HCT116 (cell line): ENCODE results near the gene IGF2R. TPM values are rescaled to one million over a fixed set of nuclear protein-coding genes. Genes with fewer than 3 reads are reported as not detected.

Source experiments
- ATAC-seq: fragments of 200-7000 bp; cut with Tn5 transposase; 2 replicates; pipeline ENCODE4 v1.9.1; 2020; ENCODE audit warnings: mild to moderate bottlenecking, moderate library complexity
- BruUV-seq: library from RNA; stranded (reverse); fragments of 400-500 nt; replicated peaks from 2 replicates; lab custom pipeline; 2021; lab: Mats Ljungman, UMichigan
- CTCF ChIA-PET: fragments of 300-600 bp; sonication (Branson Sonifier 250); formaldehyde crosslinking; loops from one replicate; lab custom pipeline; 2021; ENCODE audit warnings: antibody characterized with exemption; lab: Charles Lee
- POLR2A ChIA-PET: fragments of 300-600, 350-600 bp; sonication (Branson Sonifier 250); formaldehyde crosslinking; loops from one replicate; lab custom pipeline; 2021; ENCODE audit warnings: antibody characterized with exemption; lab: Charles Lee
- RAD21 ChIA-PET, 2 experiments: fragments of 300-600 bp; sonication (Branson Sonifier 250); formaldehyde crosslinking; loops; one replicate each; lab custom pipeline; 2023; ENCODE audit warnings: low total read pairs in 2 of 2; ENCODE audit not compliant: uncharacterized antibody in 2 of 2, unreplicated experiment in 2 of 2, low non-redundant PET in 1 of 2; lab: Charles Lee
- DNase-seq: peaks from one replicate; pipeline ENCODE4 v3.0.0-alpha.2; 2010; ENCODE audit warnings: low read depth, low spot score
- H2AFZ ChIP-seq: fragments of 200-600 bp; shearing (Covaris generic), sonication (generic); 2 replicates; pipeline ENCODE4 v1.6.1; 2017; ENCODE audit warnings: low read depth, mixed run types, mixed read lengths, antibody characterized with exemption, low read length; ENCODE audit not compliant: poor library complexity, severe bottlenecking
- H3K27ac ChIP-seq: 2 replicates; pipeline ENCODE4 v1.5.1; 2012; ENCODE audit warnings: low read depth, low read length
- H3K27me3 ChIP-seq: fragments of 200-600 bp; sonication (generic); 2 replicates; pipeline ENCODE4 v1.6.1; 2016; ENCODE audit warnings: mixed run types, low read length, mixed read lengths; ENCODE audit not compliant: insufficient read depth
- H3K36me3 ChIP-seq, 2 experiments: fragments of 200-500 bp in 1 of 2; fragments of 200-600 bp in 1 of 2; sonication (Bioruptor generic) in 1 of 2; sonication (generic) in 1 of 2; 2 replicates each; pipeline versions ENCODE4 v1.5.1 to v1.6.1; 2014 to 2016; ENCODE audit warnings: low read length in 2 of 2, inconsistent platforms in 1 of 2, mixed read lengths in 1 of 2, mixed run types in 1 of 2; ENCODE audit not compliant: insufficient read depth in 2 of 2, control insufficient read depth in 1 of 2
- H3K4me1 ChIP-seq, 2 experiments: fragments of 200-600 bp in 1 of 2; sonication (generic) in 1 of 2; 2 replicates each; pipeline versions ENCODE4 v1.5.1 to v1.6.1; 2012 to 2017; ENCODE audit warnings: low read length in 2 of 2, inconsistent platforms in 1 of 2, mild to moderate bottlenecking in 1 of 2, mixed read lengths in 1 of 2, mixed run types in 1 of 2, moderate library complexity in 1 of 2; ENCODE audit not compliant: insufficient read depth in 2 of 2, control insufficient read depth in 1 of 2
- H3K4me2 ChIP-seq: fragments of 200-600 bp; sonication (generic); 2 replicates; pipeline ENCODE4 v1.6.1; 2017; ENCODE audit warnings: mixed run types, low read length, mixed read lengths
- H3K4me3 ChIP-seq, 2 experiments: fragments of 200-600 bp in 1 of 2; sonication (generic) in 1 of 2; replicated peaks in 1 of 2; 2 replicates each; pipeline ENCODE4 v1.5.1; 2011 to 2016; ENCODE audit warnings: low read length in 2 of 2, control low read depth in 1 of 2, low read depth in 1 of 2, mild to moderate bottlenecking in 1 of 2, mixed read lengths in 1 of 2, mixed run types in 1 of 2
- H3K79me2 ChIP-seq: fragments of 200-600 bp; sonication (generic); 2 replicates; pipeline ENCODE4 v1.6.1; 2017; ENCODE audit warnings: mild to moderate bottlenecking, mixed run types, low read length, moderate library complexity, mixed read lengths; ENCODE audit not compliant: insufficient read depth
- H3K9ac ChIP-seq: fragments of 200-600 bp; sonication (generic); 2 replicates; pipeline ENCODE4 v1.6.1; 2016; ENCODE audit warnings: low read length, mixed read lengths
- H3K9me2 ChIP-seq: fragments of 200-600 bp; sonication (generic), shearing (Covaris generic); 2 replicates; pipeline ENCODE4 v1.6.1; 2017; ENCODE audit warnings: mixed run types, mild to moderate bottlenecking, moderate library complexity; ENCODE audit not compliant: insufficient read depth
- H3K9me3 ChIP-seq, 2 experiments: fragments of 200-500 bp in 1 of 2; fragments of 200-600 bp in 1 of 2; sonication (Bioruptor generic) in 1 of 2; sonication (generic) in 1 of 2; 2 replicates each; pipeline ENCODE4 v1.6.1; 2014 to 2017; ENCODE audit warnings: low read length in 2 of 2, mixed read lengths in 2 of 2, inconsistent platforms in 1 of 2, low read depth in 1 of 2, mild to moderate bottlenecking in 1 of 2, mixed run types in 1 of 2, moderate library complexity in 1 of 2; ENCODE audit not compliant: control insufficient read depth in 1 of 2, insufficient read depth in 1 of 2
- H4K20me1 ChIP-seq: fragments of 200-600 bp; sonication (generic), shearing (Covaris generic); 2 replicates; pipeline ENCODE4 v1.6.1; 2017; ENCODE audit warnings: mixed run types, mild to moderate bottlenecking, moderate library complexity; ENCODE audit not compliant: insufficient read depth
- CBX3 ChIP-seq: IDR thresholded peaks from 2 replicates; pipeline ENCODE4 v1.6.1; 2012; ENCODE audit warnings: low read depth
- EGR1 ChIP-seq: IDR thresholded peaks from 2 replicates; pipeline ENCODE4 v1.6.1; 2012; ENCODE audit warnings: low read depth
- EZH2phosphoT487 ChIP-seq: fragments of 200-600 bp; IDR thresholded peaks from 2 replicates; pipeline ENCODE4 v1.6.1; 2018; ENCODE audit warnings: antibody characterized with exemption, borderline replicate concordance
- SIN3A ChIP-seq: IDR thresholded peaks from 2 replicates; pipeline ENCODE4 v1.6.1; 2012; ENCODE audit warnings: low read depth
- ZFX ChIP-seq: fragments of 450-650 bp; IDR thresholded peaks from 2 replicates; pipeline ENCODE4 v1.6.1; 2017
- ZNF274 ChIP-seq: fragments of 200-500 bp; sonication (Bioruptor generic); IDR thresholded peaks from 2 replicates; pipeline ENCODE4 v1.6.1; 2014; ENCODE audit warnings: mild to moderate bottlenecking, low read depth, low read length, inconsistent platforms
- intact Hi-C: fragments of 100-400 bp; cut with micrococcal nuclease; formaldehyde crosslinking; loops from 2 replicates; pipeline ENCODE4 v1.10.0; 2022
- total RNA-seq: library from RNA; stranded (reverse); gene quantifications from one replicate; pipeline ENCODE4 v1.2.1, GENCODE V29; 2021; ENCODE audit not compliant: unreplicated experiment
- TF ChIP-seq, protein P1 (sequence below): IDR thresholded peaks from 2 replicates; pipeline ENCODE4 v1.6.1; 2011; ENCODE audit warnings: mild to moderate bottlenecking, low read length, moderate library complexity; ENCODE audit not compliant: insufficient replicate concordance; ENCODE audit errors: extremely low read depth
- TF ChIP-seq, protein P2 (sequence below): IDR thresholded peaks from 2 replicates; pipeline ENCODE4 v1.6.1; 2012; ENCODE audit warnings: low read depth

IGF2R gene
- total RNA-seq, 1 experiment from 2014 or later = 37.0 TPM

DNA sequence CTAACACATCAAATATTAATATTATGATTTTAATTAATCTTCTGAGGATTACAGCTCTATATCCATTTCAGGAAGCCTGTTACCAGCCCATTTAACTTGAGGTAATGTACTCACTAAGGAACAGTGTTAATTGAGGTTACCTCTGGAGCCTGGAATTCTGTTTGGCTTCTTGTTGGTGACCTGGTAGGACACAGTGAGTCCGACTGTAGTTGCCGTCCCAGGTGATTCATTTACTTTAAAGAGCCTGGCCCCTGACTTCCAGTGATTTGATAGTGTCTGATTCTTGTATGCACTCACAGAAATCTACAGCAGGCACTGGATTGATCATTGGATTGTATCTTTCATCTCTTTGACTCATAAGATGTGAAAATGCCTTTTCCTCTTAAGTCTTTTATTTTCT lies 34.0 kb downstream of the IGF2R start:
- Histone ChIP-seq H3K9me2 (no peaks in the 10 kb centered on the region), H3K36me3 (peaks cover 0 to 5% of the 10 kb centered on the region in 2 experiments; a peak in 1 of 4 replicates), H3K79me2 (peaks cover 34% of the 10 kb centered on the region; the same call in 1 of the 2 replicates), H2AFZ (no peak overlapping the region), H4K20me1 (no peaks in the 10 kb centered on the region), H3K4me3 (no peak overlapping the region), H3K27me3 (no peaks in the 10 kb centered on the region), H3K4me1 (no peaks in the 10 kb centered on the region), H3K27ac (no peak overlapping the region), H3K9me3 (peaks cover 0 to 5% of the 10 kb centered on the region in 2 experiments; a peak in 2 of 4 replicates), H3K9ac (no peak overlapping the region), H3K4me2 (no peak overlapping the region)
- no TSS peak for BruUV-seq
- POLR2A ChIA-PET = no interaction called here
- no peak for ATAC-seq
- CTCF ChIA-PET = no interaction called here
- intact Hi-C loops = no loop called here
- TF ChIP-seq EGR1 = no peak
- TF ChIP-seq ZNF274 = no peak
- RAD21 ChIA-PET = no interaction called here
- DNase-seq = no peak

DNA sequence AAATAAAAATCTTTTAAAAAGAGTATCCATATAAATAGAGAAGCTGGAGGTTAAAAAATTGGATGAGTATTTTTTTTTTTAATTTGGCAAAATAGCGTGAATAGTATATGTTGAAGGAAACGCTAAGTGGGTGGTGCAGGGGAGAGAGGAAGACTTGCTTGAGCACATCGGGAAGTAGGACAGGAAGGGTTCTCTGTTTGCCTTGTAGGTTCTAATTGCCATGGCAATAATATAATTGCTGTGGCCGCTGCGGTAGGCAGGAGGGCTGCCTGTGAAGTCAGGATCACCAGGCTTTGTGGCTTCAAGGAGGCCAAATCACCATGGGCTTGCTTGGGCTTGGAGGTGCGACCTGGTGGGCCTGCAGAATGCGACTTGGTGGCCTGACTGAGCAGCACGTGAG lies 35.1 kb downstream of the IGF2R start:
- no peaks in the 10 kb centered on the region for H3K9me2 ChIP-seq
- intact Hi-C loops = no loop called here
- CTCF ChIA-PET = no interaction called here
- peaks cover 0 to 5% of the 10 kb centered on the region in 2 experiments; a peak in 2 of 4 replicates for H3K9me3 ChIP-seq
- POLR2A ChIA-PET = no interaction called here
- no peak for ATAC-seq
- RAD21 ChIA-PET = no interaction called here
- BruUV-seq = no TSS peak
- no peak overlapping the region for H3K9ac ChIP-seq
- no peak overlapping the region for H3K4me3 ChIP-seq
- H3K4me2 ChIP-seq = no peak overlapping the region
- H3K27ac ChIP-seq = no peak overlapping the region
- no peaks in the 10 kb centered on the region for H3K4me1 ChIP-seq
- no peaks in the 10 kb centered on the region for H4K20me1 ChIP-seq
- no peaks in the 10 kb centered on the region for H3K27me3 ChIP-seq
- TF ChIP-seq SIN3A (no peak), ZFX (no peak), EZH2phosphoT487 (no peak), CBX3 (no peak)
- TF ChIP-seq, protein P1, sequence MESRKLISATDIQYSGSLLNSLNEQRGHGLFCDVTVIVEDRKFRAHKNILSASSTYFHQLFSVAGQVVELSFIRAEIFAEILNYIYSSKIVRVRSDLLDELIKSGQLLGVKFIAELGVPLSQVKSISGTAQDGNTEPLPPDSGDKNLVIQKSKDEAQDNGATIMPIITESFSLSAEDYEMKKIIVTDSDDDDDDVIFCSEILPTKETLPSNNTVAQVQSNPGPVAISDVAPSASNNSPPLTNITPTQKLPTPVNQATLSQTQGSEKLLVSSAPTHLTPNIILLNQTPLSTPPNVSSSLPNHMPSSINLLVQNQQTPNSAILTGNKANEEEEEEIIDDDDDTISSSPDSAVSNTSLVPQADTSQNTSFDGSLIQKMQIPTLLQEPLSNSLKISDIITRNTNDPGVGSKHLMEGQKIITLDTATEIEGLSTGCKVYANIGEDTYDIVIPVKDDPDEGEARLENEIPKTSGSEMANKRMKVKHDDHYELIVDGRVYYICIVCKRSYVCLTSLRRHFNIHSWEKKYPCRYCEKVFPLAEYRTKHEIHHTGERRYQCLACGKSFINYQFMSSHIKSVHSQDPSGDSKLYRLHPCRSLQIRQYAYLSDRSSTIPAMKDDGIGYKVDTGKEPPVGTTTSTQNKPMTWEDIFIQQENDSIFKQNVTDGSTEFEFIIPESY = no peak
- TF ChIP-seq, protein P2, sequence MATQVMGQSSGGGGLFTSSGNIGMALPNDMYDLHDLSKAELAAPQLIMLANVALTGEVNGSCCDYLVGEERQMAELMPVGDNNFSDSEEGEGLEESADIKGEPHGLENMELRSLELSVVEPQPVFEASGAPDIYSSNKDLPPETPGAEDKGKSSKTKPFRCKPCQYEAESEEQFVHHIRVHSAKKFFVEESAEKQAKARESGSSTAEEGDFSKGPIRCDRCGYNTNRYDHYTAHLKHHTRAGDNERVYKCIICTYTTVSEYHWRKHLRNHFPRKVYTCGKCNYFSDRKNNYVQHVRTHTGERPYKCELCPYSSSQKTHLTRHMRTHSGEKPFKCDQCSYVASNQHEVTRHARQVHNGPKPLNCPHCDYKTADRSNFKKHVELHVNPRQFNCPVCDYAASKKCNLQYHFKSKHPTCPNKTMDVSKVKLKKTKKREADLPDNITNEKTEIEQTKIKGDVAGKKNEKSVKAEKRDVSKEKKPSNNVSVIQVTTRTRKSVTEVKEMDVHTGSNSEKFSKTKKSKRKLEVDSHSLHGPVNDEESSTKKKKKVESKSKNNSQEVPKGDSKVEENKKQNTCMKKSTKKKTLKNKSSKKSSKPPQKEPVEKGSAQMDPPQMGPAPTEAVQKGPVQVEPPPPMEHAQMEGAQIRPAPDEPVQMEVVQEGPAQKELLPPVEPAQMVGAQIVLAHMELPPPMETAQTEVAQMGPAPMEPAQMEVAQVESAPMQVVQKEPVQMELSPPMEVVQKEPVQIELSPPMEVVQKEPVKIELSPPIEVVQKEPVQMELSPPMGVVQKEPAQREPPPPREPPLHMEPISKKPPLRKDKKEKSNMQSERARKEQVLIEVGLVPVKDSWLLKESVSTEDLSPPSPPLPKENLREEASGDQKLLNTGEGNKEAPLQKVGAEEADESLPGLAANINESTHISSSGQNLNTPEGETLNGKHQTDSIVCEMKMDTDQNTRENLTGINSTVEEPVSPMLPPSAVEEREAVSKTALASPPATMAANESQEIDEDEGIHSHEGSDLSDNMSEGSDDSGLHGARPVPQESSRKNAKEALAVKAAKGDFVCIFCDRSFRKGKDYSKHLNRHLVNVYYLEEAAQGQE = no peak
- TF ChIP-seq, all 23 proteins: peak for 0
- H3K79me2 ChIP-seq = peaks cover 32% of the 10 kb centered on the region; the same call in 1 of the 2 replicates
- H3K36me3 ChIP-seq = peaks cover 0 to 3% of the 10 kb centered on the region in 2 experiments; a peak in 1 of 4 replicates
- no peak for DNase-seq
- no peak overlapping the region for H2AFZ ChIP-seq
